ENCODE results near the gene ZNF256. TPM values are rescaled to one million over a fixed set of nuclear protein-coding genes. Genes with fewer than 3 reads are reported as not detected.
A peak's percentile ranks its signal among the peaks of the same experiment; 100 is the strongest.

Gene ZNF256
- total RNA-seq, 1 experiment from 2014 or later = 12.3 TPM

DNA sequence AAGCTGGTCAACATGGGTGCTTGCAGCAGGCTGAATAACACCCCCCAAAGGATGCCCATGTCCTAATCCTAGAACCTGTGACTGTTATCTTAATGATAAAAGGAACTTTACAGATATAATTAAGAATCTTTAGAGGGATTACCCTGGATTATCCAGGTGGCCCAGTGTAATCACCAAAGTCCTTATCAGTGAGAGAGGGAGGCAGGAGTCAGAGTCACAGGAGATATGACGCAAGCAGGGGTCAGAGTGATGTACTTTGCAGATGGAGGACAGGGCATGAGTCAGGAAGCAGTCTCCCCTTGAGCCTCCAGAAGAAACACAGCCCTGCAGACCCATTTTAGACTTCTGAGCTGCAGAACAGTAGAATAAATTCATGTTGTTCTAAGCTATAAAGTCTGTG is 45.3 kb upstream of the ZNF256 start:
- no peak overlapping the region for H2BK12ac ChIP-seq (ENCODE audit: insufficient read length, low read depth, low read length)
- no peak overlapping the region for H2AFZ ChIP-seq (ENCODE audit: low read length)
- H3K27ac Mint-ChIP-seq = no peak overlapping the region
- no peak overlapping the region for H4K91ac ChIP-seq (ENCODE audit: insufficient read length, low read depth, low read length)
- H3T11ph ChIP-seq (ENCODE audit: low read length) = no peak overlapping the region
- H3K36me3 Mint-ChIP-seq (ENCODE audit: insufficient read depth in 1 of 3, low read depth in 3 of 3) = peaks cover 83 to 85% (median 84%) of the 10 kb centered on the region in 3 experiments
- H4K8ac ChIP-seq (replicated peaks; ENCODE audit: insufficient read length, low read depth, low read length) = no peak overlapping the region
- TF ChIP-seq, protein P1, sequence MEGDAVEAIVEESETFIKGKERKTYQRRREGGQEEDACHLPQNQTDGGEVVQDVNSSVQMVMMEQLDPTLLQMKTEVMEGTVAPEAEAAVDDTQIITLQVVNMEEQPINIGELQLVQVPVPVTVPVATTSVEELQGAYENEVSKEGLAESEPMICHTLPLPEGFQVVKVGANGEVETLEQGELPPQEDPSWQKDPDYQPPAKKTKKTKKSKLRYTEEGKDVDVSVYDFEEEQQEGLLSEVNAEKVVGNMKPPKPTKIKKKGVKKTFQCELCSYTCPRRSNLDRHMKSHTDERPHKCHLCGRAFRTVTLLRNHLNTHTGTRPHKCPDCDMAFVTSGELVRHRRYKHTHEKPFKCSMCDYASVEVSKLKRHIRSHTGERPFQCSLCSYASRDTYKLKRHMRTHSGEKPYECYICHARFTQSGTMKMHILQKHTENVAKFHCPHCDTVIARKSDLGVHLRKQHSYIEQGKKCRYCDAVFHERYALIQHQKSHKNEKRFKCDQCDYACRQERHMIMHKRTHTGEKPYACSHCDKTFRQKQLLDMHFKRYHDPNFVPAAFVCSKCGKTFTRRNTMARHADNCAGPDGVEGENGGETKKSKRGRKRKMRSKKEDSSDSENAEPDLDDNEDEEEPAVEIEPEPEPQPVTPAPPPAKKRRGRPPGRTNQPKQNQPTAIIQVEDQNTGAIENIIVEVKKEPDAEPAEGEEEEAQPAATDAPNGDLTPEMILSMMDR (conservative IDR thresholded peaks at IDR 0.05) = no peak
- no peaks in the 10 kb centered on the region for H3K4me1 ChIP-seq (ENCODE audit: insufficient read depth, low read length)
- H2BK20ac ChIP-seq (ENCODE audit: low read depth, low read length, poor library complexity, severe bottlenecking) = no peak overlapping the region
- H3K18ac ChIP-seq (ENCODE audit: insufficient read length, low read depth, low read length) = no peak overlapping the region
- H2BK5ac ChIP-seq (ENCODE audit: insufficient read length, low read length) = no peak overlapping the region
- H3K14ac ChIP-seq (ENCODE audit: insufficient read depth, low read length) = no peak overlapping the region
- H4K5ac ChIP-seq (ENCODE audit: insufficient read length, low read depth, low read length) = no peak overlapping the region
- no peak overlapping the region for H2AK5ac ChIP-seq (ENCODE audit: insufficient read length, low read length)
- no peak overlapping the region for H3K4me2 ChIP-seq (ENCODE audit: insufficient read depth, insufficient read length, low read length)
- no peak for DNase-seq
- no peaks in the 10 kb centered on the region for H3K27me3 Mint-ChIP-seq (ENCODE audit: low read depth)
- H3K9me3 ChIP-seq (ENCODE audit: control insufficient read depth, low read depth, low read length) = peaks cover 23% of the 10 kb centered on the region
- H3K4ac ChIP-seq (ENCODE audit: low read depth, low read length) = no peak overlapping the region
- no peak overlapping the region for H3K27ac ChIP-seq (ENCODE audit: insufficient read length, low read depth, low read length)
- H3K4me1 Mint-ChIP-seq = no peaks in the 10 kb centered on the region
- H3K23me2 ChIP-seq (ENCODE audit: insufficient read length, low read depth, low read length, poor library complexity, severe bottlenecking) = no peaks in the 10 kb centered on the region
- H3K27me3 ChIP-seq (ENCODE audit: insufficient read depth, low read length) = no peaks in the 10 kb centered on the region
- H2BK120ac ChIP-seq (ENCODE audit: low read depth, low read length, poor library complexity, severe bottlenecking) = no peak overlapping the region
- no peak overlapping the region for H2BK15ac ChIP-seq (ENCODE audit: low read depth, low read length)
- peak overlapping the region in 1 of 2 experiments; percentile 32; a peak in 1 of 5 replicates for H3K4me3 Mint-ChIP-seq
- peaks cover 47 to 85% of the 10 kb centered on the region in 2 experiments for H3K9me3 Mint-ChIP-seq
- no CpG with 5 or more reads among the region's 1 CpG for WGBS (ENCODE audit: extremely low coverage, insufficient read length, low lambda C conversion rate)
- peaks cover 2% of the 10 kb centered on the region for H3K79me1 ChIP-seq (ENCODE audit: insufficient read depth, low read depth, low read length, poor library complexity, severe bottlenecking)
- H4K20me1 ChIP-seq (ENCODE audit: control insufficient read depth, insufficient read depth, insufficient read length) = no peaks in the 10 kb centered on the region
- no peak overlapping the region for H3K56ac ChIP-seq (ENCODE audit: insufficient read length, low read depth, low read length)
- no peaks in the 10 kb centered on the region; the same call in 1 of the 2 replicates for H3K79me2 ChIP-seq (ENCODE audit: insufficient read depth, low read length)
- no peak overlapping the region for H3K23ac ChIP-seq (ENCODE audit: insufficient read length, low read depth, low read length)
- no peak overlapping the region for H3K9ac ChIP-seq (ENCODE audit: extremely low read depth, insufficient read length, low read length)
